COR-L47 (cell line): ENCODE data around the gene LRRC75A.
"Not testable (repeated sequence)": the region's sequence is repeated elsewhere in the genome, so short reads cannot be mapped to it uniquely, and the experiment has no call there.

ENCODE experiments used
- DNase-seq: peaks from one replicate; lab custom pipeline; 2025; lab: John Stamatoyannopoulos, UW

The LRRC75A gene, protein sequence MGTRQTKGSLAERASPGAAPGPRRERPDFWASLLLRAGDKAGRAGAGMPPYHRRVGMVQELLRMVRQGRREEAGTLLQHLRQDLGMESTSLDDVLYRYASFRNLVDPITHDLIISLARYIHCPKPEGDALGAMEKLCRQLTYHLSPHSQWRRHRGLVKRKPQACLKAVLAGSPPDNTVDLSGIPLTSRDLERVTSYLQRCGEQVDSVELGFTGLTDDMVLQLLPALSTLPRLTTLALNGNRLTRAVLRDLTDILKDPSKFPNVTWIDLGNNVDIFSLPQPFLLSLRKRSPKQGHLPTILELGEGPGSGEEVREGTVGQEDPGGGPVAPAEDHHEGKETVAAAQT

GRCh38 chr17:16491703-16492612, at the start of gene LRRC75A:
TSS of gene LRRC75A (minus strand) at chr17:16492193. CDS start at chr17:16491990, 203 bp downstream.
- no peak for DNase-seq

DNA sequence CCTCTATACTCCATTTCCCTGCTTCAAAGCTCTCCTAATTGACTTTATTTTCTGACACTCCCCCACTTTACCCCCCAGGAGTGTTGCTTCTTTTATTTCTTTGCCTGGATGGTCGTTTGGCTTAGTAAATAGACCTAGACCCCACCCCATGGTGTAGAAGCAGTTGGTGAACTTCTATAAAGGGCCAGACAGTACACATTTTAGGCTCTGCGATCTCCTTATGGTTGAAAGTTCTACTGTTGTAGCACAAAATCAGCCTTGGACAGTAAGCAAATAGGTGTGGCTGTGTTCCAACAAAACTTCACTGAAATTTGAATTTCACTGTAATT, 45.1 kb upstream of the LRRC75A start:
- DNase-seq, result no peak

DNA sequence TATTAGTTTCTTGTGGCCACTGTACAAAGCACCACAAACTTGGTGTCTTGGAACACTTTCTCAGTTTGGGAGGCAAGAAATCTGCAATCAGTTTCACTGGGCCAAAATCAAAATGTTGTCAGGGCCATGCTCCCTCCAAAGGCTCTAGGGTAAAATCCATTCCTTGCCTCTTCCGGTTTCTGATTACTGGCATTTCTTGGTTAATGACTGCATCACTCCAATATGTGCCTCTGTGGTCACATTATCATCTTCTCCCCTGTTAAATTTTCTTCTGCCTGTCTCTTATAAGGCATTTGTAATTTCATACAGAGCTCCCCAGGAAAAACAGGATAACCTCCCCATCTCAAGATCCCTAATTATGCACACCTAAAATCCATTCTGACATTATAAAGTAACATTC, 42.2 kb upstream of the LRRC75A start:
- no peak for DNase-seq

DNA sequence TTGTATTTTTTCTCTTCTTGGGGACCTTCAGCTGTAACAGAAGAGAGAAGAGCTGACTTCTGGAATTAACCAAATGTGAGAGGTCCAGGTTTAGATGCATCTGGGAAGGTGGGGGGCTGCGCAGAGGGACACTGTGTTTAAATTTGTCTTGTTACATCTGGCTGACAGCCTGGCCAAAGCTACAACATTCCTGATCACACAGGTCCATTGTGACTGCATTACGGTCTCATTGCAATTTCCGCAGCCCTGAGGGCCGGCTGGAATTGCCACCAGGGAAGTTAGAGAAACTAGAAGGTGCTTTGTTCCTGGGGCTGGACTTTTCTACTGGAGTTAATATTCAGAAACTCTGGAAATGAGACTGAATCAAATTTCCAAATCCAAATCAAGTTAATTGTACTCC, 37.9 kb upstream of the LRRC75A start:
- no peak for DNase-seq

GRCh38 chr17:16527298-16527697, 35.3 kb upstream of the LRRC75A start:
- no peak for DNase-seq

DNA sequence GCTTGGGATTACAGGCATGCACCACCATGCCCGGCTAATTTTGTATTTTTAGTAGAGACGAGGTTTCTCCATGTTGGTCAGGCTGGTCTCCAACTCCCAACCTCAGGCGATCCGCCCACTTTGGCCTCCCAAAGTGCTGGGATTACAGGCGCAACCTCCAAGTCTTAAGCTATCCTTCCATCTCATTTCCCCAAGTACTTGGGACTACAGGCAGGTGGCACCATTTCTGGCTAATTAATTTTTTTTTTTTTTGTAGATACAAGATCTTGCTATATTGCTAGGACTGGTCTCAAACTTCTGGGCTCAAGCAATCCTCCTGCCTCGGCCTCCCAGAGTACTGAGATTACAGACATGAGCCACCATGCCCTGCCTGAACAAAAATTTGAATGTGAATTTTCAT, 33.6 kb upstream of the LRRC75A start:
- DNase-seq, result not testable (repeated sequence)

- DNase-seq, result peak; percentile 53
Measured at GRCh38 chr17:16521070-16521727, 29.2 kb upstream of the LRRC75A start.

- no peak for DNase-seq
Measured at GRCh38 chr17:16519021-16519420, 27.0 kb upstream of the LRRC75A start.

DNA sequence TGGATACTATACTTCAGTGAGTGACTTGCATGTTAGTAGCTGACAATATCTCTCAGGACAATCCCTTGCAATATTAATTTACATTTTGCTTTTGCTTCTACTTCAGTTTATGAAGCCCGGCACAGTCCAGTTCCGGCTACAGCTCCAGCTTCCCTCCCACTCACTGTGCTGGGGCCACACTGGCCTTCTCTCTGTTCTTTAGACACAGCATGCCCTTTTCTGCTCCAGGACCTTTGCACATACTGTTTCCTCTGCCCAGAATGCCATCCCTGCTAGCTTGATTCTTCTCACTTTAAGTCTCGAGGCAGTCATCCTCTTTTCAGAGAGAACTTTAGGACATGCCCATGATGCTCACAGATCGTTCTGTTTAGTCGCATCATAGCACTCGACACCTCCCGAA, 25.5 kb upstream of the LRRC75A start:
- no peak for DNase-seq

GRCh38 chr17:16516594-16517051, 24.6 kb upstream of the LRRC75A start:
- no peak for DNase-seq

DNA sequence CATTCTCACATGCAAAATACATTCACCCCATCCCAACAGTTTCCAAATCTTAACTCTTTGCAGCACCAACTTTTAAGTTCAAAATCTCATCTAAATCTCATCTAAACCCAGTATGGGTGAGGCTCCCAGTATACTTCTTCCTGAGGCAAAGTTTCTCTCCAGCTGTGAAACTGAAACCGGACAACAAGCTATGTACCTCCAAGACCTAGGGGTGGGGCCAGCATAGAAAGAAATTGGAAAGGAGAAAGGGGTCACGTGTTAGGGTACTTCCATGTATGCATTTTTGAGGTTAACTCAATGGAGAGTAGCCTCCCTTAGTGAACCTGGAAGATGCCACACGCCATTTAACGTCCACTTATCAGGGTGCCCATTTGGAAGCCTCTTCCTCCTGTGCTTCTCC, 23.9 kb upstream of the LRRC75A start:
- no peak for DNase-seq

- no peak for DNase-seq
Measured at GRCh38 chr17:16513873-16514272, 21.9 kb upstream of the LRRC75A start.

- DNase-seq, result peak; percentile 65
Measured at GRCh38 chr17:16512011-16512410, 20.0 kb upstream of the LRRC75A start.

DNA sequence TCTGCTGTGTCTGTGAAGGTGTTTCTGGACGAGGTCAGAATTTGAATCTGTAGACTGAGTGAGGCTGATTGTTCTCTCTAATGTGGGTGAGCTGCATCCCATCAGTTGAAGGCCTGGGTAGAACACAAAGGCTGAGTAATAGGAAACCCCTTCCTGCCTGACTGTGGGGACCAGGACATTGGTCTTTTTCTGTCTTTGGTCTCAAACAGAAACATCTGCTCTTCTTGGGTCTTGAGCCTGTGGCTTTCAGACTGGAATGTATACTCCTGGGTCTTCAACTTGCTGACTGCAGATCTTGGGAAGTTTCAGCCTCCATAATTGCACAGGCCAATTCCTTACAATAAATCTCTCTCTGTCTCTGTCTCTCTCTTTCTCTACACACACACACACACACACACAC, 19.6 kb upstream of the LRRC75A start:
- DNase-seq, result no peak

DNA sequence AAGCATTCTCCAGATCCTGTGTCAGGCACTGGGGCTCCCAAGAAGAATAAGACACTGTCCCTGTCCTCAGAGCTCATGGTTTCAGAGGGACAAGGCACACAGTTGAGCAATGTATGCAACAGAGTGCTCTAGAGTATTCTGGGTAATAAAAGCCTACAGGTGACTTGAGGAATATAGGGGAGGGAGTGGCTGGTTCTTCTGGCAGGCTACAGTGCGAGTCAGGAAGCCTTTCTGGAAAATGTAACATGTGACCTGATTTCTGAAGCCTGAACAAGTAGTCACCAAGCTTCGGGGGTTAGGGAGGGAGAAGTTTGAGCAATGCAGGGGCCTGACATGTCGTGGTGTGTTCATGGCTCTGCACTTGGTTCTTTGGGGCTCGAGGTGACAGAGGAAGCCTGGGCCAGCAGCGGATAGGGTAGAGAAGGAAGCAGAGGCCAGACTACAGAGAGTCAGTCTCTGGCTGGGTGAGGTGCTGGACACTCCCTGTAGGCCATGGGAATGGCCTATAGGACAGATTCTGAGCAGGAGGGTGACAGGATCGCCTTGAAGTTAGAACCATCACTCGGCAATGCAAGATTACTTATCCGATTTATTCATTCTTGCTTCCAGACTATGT, 16.0 kb upstream of the LRRC75A start:
- DNase-seq, result no peak

GRCh38 chr17:16506188-16506587, 14.2 kb upstream of the LRRC75A start:
- DNase-seq, result no peak

DNA sequence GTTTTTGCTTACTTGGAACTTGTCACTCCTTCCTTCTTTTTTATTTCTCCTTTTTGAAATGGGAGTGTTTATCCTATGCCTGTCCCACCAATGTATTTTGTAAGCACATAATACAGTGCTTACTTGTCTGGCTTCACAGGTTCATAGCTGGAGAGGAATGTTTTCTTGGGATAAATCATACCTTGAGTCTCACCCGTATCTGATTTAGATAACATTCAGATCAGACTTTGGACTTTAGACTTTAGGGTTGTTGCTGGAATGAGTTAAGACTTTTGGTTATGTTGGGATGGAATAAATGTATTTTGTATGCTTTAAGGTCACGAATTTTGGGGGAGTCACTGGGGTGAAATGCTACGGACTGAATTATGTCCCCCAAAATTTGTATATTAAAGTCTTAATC, 13.0 kb upstream of the LRRC75A start:
- no peak for DNase-seq

- no peak for DNase-seq
Measured at GRCh38 chr17:16496820-16497489, 5.0 kb upstream of the LRRC75A start.

- DNase-seq, result no peak
Measured at GRCh38 chr17:16495980-16496819, 4.2 kb upstream of the LRRC75A start.

- no peak for DNase-seq
Measured at GRCh38 chr17:16495561-16495960, 3.6 kb upstream of the LRRC75A start.

- no peak for DNase-seq
Measured at GRCh38 chr17:16494059-16494458, 2.1 kb upstream of the LRRC75A start.
